A204.1 (cell line): ENCODE data around the gene CD200.
"Not testable (repeated sequence)": the region's sequence is repeated elsewhere in the genome, so short reads cannot be mapped to it uniquely, and the experiment has no call there.

ENCODE experiments used
- FAIRE-seq: peaks from 2 replicates; lab custom pipeline; 2012; peaks lifted over from hg19 to GRCh38; lab: Jason Lieb, UNC

CD200 gene

DNA sequence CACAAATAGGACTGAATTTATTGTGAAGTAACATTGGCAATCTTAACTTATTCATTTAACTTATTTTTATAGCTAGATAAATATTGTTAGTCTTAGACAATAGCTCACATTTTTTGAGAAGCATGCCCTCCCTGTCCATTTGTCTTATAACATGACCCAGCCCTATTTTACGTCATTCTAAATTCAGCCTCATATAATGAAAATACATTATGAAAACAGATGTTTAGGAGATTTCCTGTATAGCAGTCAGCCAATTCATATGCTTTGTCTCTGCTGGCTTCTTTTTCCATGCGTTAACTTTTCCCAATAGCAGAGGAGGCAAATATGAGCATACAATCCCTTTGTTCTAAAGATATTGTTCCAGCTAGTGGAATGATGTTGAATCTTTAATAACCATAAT, 29.3 kb downstream of the CD200 start:
- no peak for FAIRE-seq

DNA sequence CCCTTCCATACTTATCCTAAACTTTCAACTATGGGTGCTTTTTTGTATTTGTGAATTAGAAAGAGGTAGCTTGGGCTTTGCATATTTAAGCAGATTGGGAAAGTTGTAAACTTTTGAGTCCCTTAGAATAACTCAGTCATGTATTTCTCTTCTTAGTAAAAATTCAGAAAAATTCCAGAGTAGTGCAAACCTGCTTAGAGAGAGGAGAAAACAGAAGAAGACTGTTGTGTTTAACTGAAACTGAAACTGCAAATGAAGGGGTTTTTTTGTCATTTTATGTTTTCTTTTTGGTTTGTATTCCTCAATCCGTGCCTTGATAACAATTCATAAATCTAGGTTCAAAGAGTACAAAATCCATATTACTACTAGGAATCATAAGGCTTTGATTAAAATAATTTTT, 31.3 kb downstream of the CD200 start:
- no peak for FAIRE-seq

DNA sequence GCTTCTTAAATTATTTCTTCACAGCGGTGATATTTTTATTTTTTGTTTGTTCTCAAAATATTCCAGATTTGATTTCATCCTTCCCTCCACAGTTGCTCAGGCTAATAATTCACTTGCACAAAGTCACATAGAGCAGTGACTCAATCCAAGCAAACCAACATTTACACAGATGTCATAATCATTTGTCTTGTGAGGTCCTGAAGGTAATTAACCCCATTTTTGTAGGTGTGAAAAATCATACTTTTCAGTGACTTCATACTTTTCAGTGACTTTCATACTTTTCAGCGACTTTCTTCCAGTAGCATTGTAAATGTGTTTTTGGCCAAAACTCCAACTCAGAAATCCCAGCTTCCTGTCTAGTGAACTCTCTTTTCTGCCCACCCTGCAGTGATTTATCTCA, 32.1 kb downstream of the CD200 start:
- no peak for FAIRE-seq

DNA sequence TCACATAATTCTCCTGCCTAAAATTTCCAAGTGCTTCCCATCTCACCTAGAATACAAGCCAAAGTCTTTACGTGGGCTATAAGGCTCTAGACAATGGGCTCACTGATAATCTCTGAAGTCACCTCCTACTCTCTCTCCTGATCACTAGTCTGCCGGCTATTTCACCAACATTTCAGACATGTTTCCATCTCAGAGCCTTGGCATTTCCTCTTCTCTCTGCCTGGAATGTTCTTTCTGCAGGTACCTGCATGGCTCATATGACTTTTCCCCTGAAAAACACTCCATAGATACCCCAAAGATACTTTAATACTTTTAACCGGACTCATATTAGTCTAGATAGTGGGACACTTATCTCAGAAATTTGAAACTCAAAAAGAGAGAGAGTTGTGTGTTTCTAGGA, 32.7 kb downstream of the CD200 start:
- no peak for FAIRE-seq

DNA sequence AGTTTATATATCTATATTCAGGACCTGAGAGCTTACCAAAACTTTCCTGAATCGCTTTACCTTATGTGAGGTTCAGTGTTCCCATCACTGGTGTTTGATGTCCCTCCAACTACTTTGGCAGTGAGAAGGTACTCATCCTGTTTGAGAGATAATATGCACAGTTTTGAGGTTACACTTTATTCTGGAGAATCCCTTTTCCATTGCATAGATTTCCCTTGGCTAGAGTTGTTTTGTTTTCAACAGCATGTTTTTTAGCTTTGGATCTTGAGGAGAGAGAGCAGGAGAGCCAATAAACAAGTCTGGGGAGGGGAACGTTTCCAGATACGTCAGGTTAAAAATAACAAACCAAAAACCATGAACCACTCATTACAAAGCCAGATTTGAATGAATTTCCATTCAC, 33.6 kb downstream of the CD200 start:
- FAIRE-seq = no peak

DNA sequence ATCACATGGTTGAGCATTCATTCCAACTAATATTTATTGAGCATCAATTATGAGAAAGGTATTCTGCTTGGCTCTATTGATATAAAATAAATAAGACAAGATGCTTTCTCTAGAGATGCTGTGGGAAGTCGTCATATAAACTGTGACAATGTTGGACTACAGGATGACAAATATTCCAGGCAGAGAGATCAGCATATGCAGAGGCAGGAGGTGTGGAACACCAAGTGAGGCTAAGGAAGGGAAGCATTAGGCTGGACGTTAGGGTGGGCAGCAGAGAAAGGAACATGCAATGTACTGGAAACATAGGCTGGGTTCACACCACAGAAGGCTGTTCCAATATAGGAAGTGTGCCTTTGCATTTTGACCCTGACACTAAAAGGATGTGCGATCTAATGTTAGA, 38.6 kb downstream of the CD200 start:
- no peak for FAIRE-seq

DNA sequence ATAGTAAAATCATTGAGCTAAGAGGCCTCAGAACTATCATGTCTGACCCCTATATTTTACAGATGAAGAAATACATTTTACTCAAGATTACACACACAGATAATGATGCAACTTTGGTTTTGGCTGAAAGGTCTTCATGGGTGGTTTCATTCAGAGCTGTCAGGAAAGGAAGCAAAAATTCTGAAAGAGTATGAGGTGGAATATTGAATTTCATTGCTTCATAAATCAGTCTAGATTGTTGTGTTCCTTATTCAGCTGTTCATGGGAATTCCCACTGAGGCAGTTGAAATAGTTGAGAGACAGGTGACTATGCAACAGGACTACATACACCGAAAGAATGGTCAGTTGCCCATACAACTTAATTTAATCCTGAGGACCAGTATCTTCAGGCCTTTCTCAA, 39.4 kb downstream of the CD200 start:
- no peak for FAIRE-seq

DNA sequence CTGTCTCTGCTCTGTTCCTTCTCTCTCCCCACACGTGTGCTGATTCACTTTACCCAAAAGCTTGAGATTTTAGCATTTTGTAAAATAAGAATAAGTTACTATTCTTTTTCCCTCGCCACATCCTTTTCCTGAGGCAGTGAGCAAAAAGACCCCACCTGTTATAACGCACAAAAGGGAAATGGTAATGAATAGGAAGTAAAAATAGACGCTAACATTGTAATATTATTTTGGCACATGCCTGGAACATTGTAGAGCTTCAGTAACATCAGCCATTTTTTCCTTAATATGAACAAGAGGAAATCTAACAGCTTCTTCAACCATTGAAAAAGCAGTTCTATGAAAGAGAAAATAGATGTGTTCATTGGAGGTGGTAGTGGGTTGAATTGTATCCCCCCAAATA, 40.5 kb downstream of the CD200 start:
- no peak for FAIRE-seq

DNA sequence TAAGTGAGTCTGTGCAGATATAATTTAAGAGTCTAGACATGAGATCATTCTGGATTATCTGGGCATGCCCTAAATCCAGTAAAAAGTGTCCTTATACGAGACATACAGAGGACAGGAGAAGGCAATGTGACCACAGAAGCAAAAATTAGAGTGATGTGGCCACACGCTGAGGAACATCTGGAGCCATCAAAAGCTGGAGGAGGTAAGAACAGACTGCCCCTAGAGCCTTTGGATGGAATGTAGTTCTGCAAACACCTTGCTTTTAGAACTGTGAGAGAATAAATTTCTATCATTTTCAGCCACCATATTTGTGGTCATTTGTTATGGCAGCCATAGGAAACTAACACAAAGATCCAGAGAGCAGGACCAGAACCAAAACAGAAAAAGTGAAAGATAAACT, 41.0 kb downstream of the CD200 start:
- FAIRE-seq = no peak

DNA sequence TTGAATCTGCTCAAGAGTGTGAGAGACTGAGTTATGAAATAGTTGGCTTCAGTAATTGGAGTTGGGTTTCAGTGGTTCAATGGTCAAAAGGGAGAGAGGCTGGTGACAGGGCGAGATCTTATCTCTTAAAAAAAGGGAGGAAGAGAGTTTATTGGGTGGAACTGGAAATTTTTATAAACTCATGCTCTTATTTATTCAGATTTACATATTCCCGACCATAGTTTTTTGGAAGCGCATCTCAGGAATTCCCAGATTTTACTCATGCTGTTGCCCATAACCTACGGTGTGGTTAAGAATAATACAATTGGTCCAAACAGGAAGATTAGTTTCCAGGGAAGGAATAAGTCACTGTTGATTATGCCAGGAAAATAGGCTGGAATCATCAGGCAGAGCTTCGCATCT, 41.4 kb downstream of the CD200 start:
- FAIRE-seq = no peak

DNA sequence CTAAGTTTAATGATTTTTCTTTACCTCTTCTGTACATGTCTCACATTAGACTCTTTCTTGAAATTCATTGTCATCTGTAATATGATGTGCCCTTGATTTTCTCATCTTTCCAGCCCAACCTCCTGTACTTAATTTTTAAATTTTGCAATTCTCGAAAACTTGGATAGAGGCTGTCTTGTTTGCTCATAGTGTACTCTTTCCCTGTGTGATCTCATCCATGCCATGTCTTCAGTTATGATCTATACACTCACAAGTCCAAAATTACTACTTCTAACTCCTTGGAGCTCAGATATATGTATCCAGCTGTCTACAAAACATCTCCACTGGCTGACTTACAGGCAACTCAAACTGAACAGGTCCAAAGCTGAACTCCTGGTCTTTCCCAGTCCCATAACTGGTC, 42.2 kb downstream of the CD200 start:
- no peak for FAIRE-seq

DNA sequence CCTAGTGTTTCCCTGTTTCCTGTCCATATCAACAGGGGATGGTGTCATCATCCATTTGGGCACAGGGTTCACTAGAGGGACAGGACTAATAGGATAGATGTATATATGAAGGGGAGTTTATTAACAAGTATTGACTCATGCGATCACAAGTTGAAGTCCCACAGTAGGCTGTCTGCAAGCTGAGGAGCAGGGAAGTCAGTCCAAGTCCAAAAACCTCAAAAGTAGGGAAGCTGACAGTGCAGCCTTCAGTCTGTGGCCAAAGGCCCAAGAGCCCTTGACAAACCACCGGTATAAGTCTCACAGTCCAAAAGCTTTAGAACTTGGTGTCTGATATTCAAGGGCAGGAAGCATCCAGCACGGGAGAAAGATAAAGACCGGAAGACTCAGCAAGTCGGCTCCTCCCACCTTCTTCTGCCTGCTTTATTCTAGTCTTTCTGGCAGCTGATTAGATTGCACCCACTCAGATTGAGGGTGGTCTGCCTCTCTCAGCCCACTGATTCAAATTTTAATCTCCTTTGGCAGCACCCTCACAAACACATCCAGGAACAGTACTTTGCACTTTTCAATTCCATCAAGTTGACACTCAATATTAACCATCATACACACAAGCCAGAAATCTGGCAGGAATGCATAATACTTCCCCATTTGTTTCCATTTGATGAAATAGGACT, 43.4 kb downstream of the CD200 start:
- FAIRE-seq = no peak

DNA sequence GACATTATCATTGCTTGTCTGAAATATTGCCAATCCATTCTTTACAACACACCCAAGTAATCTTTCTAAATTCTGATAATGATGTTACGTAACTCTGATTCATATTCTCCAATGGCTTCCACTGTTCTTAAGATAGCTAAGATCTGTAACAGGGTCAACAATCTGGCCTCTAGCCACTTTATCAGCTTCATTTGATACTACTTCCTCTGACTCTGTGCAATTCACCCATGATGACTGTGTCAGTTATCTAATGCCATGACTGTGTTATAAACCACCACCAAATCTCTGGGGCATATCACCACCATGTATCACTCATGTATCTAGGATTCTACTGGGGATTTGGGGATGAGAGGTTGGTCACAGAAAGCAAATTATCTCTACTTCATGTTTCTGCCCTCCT, 44.0 kb downstream of the CD200 start:
- FAIRE-seq = no peak

DNA sequence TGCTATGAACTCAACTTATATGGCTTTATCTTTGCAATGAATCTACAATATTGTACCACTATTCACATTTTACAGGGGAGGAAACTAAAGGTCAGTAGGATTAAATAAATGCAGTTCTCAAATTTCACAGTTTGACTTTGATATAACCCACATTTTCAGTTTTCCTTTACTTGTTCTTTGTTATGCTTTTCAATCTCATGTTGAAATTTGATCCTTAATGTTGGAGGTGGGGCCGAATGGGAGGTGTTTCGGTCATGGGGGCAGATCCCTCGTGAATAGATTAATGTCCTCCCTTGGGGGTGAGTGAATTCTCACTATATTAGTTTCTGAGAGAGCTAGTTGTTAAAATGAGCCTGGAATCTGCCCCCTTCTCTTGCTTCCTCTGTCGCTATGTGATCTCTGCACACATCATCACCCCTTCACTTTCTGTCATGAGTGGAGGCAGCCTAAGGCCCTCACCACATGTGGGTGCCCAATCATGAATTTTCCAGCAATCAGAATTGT, 44.7 kb downstream of the CD200 start:
- no peak for FAIRE-seq

DNA sequence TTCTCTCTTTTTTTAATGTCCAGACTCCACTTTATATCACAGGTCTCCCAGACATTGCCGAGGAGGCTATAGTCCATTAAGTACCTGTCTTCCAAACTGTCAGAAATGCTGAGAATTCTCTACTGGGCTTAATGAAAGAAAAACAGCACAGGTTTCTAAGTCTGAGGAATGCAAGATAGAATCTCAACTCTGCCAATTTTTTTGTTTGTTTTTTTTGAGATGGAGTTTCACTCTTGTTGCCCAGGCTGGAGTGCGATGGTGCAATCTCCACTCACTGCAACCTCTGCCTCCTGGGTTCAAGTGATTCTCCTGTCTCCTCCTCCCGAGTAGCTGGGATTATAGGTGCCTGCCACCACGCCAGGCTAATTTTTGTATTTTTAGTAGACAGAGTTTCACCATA, 45.4 kb downstream of the CD200 start:
- FAIRE-seq = not testable (repeated sequence)

DNA sequence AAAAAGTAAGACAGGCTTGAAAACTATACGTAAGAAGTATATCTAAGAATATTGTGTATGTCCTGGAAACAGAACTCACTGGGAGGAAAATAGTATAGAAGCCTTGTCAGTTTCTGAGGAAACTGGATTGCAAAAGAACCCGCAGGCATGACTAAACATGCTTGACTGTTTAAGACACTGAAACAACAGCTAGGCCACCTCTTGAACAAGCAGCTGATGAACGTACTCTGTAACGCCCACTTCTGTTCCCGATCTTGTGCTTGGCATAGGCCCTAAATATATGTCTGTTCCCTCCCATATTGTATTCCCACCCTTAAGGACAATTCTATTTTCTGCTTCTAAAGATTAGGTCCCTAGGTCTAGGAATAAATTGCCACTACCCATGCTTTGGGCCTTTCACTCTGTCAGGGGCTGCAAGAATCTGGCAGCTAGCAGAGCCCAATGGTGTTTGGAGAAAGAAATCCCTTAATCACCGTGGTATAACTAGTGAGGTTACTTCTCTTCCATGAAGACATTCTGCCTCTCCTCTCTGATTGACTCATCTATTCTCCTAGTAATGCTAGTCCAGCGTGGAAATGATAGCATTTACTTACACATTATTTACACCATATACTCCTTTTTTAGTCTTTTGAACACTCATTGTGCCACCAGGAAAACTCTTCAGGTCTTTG, 46.2 kb downstream of the CD200 start:
- no peak for FAIRE-seq

DNA sequence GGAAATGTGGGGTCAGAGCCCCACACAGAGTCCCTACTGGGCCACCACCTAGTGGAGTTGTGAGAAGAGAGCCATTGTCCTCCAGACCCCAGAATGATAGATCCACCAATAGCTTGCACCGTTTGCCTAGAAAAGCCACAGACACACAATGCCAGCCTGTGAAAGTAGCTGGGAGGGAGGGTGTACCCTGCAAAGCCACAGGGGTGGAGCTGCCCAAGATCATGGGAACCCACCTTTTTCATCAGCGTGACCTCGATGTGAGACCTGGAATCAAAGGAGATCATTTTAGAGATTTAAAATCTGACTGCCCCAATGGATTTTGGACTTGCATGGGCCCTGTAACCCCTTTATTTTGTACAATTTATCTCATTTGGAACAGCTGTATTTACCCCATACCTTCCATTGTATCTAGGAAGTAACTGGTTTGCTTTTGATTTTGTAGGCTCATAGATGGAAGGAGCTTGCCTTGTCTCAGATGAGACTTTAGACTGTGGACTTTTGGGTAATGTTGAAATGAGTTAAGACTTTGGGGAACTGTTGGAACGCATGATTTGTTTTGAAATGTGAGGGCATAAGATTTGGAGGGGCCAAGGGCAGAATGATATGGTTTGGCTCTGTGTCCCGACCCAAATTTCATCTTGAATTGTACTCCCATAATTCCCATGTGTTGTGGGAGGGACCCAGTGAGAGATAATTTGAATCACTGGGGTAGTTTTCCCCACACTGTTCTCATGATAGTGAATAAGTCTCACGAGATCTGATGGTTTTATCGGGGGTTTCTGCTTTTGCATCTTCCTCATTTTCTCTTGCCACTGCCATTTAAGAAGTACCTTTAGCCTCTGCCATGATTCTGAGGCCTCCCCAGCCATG, 49.0 kb downstream of the CD200 start:
- no peak for FAIRE-seq

DNA sequence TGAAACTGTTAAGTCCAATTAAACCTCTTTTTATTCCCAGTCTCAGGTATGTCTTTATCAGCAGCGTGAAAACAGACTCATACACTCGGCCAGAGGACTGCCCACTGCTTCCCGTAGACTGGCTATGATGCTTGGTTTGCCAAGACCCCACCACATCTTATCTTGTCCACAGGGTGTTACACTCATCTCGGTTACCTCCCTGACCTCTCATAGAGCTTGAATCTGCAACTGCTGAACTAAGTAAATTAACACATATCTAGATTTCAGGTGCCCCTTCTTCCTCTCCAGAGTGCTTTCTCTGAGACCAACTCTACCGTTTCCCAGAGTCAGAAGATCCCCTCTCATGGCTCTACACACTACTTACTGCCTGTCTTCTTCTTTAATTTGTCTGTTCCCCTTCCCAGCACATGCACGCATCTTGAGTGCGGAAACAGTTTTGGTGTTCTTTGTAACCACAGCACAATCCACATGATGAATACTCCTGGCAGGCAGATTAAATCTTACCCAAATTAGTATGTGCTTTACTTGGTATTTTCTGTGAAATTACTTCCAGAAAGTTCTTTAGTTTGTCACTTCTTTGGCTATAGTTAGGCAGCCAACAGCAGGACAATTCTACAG, 49.7 kb downstream of the CD200 start:
- FAIRE-seq = no peak

DNA sequence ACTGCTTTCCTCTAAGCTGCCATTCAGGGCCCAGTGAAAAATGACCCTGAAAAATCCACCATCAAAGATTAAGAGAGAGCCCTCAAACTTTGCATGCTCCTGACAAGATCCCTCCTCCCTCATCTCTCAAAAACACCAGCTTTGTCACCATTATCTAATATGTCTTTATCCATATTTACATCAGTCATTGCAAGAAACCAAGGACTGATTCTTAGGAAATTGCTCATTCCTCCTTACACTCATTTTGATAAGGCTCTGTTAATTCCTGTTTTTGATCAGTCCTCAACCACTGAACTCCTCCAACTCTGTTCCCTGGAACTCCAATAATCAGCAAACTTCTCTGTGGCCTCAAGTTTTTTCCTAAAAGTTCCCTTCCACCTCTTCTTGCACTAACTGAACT, 51.8 kb downstream of the CD200 start:
- no peak for FAIRE-seq

DNA sequence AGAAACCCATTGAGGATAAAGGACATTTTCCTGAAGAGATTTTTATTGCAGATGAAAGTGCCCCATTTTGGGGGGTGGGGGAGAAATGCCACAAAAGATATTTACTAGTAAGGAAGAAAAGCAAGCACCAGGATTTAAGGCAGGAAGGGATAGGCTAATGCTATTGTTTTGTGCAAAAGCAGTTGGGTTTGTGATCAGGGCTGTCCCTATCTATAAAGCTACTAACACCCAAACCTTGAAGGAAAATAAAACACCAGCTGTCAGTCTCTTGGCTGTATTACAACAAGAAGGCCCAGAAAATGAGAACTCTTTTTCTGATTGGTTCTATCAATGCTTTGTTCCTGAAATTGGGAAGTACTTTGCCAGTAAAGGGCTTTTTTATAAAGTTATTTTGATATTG, 56.0 kb downstream of the CD200 start:
- no peak for FAIRE-seq

DNA sequence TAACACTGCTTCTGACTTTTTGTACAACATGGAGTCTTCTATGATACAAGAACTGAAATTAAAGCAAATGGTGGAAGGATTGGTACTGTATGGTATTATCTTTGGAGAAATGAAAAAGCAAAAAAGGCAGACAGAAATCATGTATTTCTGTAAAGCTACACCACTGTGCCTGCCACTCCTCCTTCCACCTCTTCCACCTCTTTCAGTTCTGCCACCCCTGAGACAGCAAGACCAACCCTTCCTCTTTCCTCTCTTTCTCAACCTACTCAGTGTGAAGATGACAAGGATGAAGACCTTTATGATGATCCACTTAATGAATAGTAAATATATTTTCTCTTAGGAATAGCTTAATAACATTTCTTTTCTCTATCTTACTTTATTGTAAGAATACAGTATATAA, 57.0 kb downstream of the CD200 start:
- no peak for FAIRE-seq

DNA sequence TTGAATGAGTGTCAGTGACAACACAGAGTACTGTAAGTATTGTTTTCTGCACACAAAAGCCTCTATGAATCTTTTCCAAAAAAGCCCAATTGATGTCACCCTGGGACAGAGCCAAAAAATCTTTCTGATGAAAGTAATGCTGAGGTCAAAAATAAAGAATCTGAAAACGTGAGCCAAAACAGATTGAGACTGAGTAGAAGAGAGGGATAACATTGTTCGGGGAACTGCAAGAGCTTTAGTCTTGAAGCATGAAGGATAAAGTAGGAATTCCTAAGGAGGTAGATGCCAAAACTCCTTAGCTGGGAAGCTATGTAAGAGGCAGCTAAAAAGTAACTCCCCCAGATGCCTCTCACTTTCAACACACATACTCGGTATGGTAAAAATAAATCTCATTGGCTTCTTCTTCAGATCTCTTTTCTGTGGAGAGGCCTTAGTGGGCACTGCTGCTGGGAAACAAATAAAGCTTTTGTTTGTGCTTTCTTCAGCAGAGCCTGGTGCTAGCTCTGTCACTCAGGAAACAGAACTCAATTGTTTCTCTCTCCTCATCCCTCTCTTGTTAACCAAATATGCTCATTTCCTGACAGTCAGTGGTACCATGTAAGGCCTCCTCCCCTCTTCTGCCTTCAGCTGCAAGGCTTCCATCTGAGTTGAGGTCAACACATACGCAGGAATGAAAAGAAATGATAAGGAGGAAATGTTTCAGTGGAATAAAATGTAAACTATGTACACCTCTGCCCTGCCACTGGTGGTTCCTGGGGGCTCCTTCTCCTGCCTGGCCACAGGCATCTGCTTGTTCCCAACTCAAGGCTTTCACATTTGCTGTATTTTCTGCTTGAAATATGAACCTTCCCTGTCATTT, 58.1 kb downstream of the CD200 start:
- FAIRE-seq = no peak
